DMS114 treated with DMSO at 0.1 percent for 48 hours (cell line): ENCODE measurements around the gene CYP19A1.

Experiments used
- DNase-seq: peaks from one replicate; lab custom pipeline; 2025; ENCODE audit not compliant: unreplicated experiment; lab: John Stamatoyannopoulos, UW

CYP19A1 gene

DNA sequence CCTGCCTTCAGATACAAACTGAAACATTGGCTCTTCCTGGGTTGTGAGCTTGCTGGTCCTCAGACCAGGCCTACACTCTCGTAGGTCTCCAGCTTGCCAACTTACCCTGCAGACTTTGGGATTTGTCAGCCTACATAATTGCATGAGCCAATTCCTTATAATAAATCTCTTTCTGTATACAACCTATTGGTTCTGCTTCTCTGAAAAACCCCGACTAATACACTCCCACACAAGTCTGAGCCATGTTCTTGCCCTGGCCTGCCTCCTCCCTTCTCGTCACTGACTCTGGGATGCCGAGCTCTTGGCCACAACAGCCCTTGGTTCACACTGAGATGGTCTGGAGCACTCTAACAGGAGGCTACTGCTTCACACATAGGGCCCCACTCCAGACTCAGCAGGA is 9.5 kb downstream of the CYP19A1 start:
- no peak for DNase-seq

DNA sequence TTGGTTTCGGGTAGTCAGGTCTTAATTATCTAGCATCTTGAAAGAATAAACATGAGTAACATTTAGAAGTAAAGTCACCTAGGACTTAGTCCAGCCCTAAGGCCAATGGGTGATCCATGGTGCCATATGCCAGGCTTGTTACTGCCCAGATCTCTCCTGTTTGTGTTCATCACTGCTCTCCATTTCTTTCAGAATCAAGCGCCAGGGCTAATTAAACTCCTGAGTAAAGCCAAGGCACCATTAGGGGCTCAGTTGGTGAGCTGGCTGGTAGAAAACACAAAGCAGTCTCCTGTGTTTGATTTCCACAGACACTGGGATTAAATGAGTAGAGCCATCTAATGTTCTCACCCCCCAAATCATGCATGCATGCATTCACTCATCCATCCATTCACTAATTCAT is 11.3 kb downstream of the CYP19A1 start:
- no peak for DNase-seq

DNA sequence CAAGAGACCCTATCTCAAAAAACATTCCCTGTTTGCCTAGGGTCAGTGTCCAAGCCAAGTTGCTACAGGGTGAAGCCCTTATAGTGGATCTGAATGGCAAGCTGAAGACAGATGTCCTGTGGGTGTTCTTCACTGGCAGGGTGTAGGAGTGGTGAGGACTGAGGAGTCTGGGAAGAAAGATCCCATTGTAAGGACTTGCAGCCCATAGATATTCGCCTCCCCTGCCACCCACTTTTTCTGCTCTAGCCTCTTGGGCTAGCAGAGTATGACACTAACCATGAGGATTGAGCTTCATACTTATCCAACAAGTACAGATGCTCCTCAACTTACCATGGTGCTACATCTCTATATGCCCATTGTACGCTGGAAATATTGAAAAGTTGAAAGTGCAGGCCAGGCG is 13.2 kb downstream of the CYP19A1 start:
- no peak for DNase-seq

DNA sequence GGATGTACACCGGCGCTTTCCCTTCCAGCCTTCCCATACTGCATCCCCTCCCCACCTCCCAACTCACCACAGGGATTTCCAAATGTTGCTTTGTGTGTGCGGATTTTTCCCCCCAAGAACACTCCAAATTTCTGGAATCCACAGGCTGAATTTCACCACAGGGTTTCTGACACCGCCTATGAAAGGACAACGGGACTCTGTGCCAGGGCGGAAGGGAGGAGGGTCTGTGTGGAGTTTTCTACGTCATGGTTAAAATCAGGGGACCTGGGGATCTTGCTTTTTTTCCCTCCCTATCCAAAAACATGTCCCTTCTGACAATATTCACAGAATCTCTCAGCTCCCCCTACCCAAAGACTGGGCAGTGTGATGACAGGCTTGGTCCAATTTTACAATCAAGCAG is 14.6 kb downstream of the CYP19A1 start:
- no peak for DNase-seq

DNA sequence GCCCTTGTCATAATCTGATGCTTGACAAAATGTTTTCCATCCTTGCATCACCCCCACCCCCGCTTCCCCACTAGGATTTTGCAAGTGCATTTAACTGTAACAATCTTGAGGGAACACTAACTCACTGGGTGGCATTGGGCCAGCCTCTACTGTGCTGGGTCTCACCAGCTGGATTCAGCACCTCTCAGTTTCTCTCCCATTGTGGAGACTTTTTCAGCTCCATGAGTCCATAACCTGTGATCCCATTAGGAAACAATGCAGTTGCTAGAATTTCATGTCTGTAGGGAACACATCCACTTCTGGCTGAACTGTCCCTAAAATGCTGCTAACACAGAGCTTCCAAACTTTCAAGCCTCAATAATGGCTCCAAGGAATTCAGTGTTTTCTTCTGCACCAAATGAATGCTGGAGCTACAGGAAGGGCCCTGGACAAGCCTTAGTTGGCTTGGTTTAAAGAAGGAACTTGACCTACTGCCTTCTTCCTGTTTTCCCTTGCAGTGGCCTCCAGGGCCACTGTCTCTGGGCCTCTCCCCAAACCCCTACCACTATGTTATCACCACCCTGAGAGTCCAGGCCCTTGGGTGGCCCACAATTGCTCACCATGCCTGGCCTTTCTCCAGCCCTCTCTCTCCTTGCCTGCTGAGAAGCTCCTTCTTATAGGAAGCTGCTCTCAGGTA is 15.6 kb downstream of the CYP19A1 start:
- DNase-seq, result no peak

DNA sequence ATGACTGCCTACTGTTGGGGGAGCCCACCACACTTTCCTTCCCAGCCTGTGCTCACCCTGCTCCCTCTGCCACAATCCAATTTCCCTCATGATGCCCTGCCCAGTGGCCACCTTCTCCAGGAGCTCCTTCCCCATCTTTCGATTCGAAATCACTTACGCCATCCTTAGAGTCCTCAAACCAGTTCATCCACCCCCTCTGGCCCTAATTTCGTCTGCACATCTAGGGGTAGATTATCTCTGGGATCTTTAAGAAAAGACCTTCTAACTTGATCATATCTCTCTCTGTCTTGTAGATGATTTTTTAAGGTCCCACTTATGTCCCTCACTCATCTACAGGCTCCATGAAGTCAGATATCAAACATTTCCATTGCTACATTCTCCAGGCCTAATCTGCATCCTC is 17.1 kb downstream of the CYP19A1 start:
- DNase-seq, result no peak

DNA sequence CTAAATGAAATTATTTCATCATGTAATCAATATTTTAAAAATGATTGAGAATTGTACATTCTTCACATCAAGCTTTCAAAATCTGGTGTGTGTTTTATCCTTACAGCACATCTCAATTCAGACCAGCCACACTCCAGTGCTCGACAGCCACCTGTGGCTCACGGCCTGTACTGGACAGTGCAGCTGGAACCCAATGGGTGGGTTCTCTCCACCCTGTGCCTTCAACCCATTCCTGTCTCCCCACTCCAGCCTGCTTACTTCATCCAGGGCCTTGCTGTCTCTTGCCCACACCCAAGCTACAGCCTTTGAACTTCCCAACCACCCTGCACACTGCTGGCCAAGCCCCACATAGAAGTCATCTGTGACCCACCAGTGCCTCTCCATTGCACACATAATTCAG is 17.6 kb downstream of the CYP19A1 start:
- DNase-seq, result no peak

DNA sequence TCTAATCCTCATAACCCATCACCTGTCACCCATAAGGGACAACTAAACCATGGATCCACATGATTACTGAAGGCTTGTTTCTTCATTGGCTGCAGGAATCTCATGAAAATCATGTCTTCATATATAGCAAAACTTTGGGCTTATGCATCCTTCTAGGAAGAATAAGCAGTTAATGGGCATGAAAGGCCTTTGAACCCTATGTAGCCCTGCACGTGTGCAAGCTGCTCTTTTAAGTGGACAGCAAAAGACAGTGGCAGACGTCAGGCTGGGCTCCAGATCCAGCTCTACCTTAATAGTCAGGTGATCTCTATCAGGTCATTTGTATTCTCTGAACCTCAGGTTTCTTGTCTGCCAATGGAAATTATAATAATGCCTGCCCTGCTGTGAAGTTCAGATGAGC is 18.9 kb downstream of the CYP19A1 start:
- DNase-seq, result no peak

DNA sequence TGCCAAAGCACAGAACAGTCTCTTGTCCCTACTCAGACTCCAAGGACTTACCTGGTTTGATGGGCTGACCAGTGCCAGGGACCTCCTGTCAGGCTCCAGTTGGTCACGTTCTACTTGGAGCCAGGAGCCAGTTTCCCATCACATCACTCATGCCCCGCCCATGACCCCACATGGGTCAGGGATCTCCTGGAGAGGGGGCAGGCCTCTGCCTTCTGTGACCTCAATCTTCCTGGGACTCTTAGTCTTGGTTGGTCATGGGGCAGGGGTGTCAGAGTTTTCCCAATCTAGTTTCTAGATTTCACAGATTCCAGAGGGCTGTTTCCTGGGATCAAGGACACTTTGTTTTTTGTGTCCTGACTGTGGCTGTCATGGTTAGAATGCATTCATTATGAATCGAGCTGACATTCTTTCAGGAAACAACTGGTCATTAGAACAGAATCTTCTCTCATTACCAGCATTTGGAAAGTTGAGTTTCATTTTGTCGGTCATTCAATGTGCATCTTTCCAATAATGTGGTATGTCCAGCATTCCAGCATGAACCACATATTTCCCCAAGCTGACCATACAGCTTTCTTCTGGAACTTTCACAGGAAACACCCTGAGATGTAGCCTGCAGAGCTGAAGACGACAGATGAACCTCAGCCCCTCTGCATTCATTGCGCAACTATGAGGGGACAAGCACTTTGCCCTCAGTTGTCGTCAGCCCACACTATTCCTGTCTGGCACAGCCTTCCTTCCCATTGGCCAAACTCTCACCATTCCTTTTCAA is 19.8 kb downstream of the CYP19A1 start:
- no peak for DNase-seq

DNA sequence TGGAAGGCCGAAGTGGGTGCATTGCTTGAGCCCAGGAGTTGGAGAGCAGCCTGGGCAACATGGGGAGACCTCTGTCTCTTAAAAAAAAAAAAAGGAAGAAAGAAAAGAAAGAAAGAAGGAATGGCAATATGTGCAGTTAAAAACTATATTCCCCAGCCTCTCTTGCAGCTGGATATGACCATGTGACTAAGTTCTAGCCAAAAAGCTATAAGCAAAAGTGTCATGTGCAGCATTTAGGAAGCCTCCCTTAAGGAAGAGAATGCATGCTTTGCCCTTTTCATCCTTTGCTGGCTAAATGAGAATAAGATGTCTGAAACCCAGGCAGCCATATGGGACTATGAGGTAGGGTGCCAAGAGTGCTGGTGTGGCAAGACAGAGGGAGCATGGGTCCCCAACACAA is 21.8 kb downstream of the CYP19A1 start:
- no peak for DNase-seq

DNA sequence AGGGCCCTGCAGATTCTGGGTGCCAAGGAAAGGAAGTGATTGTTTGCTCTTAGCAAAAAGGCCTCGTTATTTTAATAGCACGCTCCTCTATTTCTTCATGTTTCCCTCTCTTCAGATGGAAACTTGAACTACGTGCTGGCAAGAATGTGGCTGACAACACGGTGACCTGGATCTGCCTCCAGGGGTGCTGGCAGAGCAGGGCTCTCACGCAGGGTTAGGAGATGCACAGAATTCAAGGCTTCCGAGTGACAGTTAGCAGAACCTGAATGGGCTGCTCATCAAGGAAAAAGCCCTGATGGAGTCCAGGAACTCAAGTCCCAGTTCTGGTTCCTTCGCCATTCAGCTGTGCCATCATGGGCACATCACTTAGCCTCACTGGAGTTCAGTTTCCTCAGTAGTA is 22.7 kb downstream of the CYP19A1 start:
- DNase-seq, result no peak

DNA sequence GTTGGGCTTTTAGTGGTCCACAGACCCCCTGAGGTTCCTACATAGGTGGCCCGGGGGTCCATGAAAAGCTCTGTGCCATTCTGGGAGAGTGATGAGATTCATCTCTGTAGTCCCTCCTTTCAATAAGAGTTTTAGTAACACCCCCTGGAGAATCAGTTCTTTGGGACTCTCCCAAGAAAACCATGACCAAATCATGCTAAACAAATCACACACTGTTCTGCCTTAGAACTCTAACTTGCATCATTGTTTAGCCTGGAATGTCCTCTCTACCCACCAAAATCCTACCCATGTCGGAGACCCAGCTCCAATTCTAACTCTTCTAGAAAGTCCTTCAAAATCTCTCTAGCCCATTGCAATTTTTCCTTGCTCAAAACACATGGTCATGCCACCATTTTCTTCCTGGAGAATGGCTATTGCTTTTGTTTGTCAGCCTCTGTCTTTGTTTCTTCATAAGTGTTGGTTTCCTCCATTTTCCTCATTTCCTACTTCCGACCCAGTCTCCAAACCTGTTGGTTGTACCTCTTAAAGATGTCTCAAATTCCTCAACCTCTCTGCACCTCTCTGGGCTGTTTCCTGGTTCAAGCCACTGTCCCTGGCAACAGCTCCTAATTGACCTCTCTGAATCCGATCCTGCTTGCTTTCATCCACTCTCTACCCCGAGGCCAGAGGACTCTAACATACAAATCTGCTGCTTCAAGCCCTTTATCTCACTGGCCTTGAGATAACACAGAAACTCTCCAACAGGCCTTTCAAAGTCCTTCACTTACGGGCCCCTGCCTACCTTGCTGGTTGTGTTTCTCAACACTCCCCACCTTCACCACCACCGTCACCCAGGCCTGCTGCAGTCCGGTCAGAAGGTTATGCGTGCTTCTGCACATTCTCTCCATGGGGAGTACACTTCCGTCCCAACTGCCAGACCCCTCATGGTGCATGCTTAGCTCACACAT is 23.7 kb downstream of the CYP19A1 start:
- no peak for DNase-seq

DNA sequence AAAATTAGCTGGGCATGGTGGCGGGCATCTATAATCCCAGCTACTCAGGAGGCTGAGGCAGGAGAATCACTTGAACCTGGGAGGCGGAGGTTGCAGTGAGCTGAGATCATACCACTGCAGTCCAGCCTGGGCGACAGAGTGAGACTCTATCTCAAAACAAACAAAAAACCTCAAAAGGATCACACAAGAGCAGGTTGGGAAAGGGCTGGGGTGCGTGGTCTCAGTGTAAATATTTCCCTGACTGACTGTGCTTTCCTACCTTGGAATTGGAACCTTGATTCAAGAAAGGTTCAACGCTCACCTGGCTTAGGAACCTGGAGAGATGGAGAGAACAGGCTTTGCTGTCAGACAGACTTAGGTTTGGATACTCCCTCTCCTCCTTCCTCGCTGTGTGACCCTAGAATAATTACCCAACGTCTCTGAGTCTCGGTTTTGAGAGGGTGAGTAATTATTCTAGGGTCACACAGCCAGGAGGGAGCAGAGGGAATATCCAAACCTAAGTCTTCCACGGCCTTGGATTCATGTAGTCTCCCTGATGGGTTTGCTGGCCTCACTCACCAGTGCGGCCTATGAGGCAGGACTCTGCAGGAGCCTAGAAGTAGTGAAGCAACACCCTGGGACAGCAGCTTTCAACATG is 24.6 kb downstream of the CYP19A1 start:
- no peak for DNase-seq

DNA sequence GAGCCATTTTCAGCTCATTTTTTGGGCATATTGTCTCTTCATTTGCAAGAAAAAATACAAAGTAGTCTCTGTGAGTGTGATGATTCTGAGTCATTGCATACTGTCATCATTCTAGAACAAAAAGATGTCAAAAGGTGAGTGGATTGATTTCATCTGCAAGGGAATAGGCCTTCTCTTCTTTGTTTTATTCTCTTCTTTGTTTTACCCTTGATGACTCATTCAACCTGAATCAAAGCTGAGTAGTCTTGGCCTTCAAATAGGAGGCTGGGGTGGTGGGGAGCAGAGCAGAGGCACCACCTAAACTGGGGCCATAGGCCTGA is 25.4 kb downstream of the CYP19A1 start:
- no peak for DNase-seq

DNA sequence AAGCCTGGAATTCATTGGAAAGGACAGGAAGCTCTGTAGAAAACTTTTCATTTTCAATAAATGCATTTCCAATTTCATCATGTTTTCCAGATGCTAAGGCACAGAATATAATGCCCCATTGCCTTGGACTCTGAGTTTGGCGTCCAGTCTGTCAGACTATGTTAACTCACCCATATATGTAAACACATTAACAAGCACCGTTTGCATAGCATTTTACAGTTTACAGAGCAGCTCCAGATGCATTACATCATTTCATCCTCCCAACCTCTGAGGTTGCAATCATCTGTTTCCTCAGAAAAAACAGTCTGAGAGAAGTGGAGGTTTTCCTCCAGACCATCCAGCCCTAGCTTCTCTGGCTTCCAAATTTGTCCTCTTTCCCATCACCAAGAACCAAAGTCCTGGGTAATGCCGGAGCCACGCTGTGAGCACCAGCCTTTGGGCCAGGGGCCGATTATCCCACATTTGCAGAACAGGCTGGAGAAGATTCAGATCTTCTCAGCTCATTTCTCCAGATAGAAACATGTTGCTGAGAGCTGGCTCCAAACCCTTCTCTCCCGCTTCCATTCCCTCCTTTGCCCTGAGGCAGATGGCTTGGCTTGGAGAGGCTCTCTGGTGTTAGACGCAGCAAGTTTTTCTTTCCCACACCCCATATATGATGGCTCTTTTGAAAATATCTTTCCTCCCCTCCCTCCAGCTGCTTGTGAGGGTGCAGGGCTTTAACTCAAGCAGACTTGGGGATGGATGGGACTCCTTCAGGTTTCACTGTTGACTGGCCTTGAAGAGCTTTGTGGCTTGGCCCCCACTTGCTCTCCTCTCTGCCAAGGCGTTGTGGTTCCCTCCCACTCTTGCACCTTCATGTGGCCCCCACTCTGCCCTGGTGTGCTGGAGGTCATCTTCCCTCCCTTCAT is 26.0 kb downstream of the CYP19A1 start:
- no peak for DNase-seq

DNA sequence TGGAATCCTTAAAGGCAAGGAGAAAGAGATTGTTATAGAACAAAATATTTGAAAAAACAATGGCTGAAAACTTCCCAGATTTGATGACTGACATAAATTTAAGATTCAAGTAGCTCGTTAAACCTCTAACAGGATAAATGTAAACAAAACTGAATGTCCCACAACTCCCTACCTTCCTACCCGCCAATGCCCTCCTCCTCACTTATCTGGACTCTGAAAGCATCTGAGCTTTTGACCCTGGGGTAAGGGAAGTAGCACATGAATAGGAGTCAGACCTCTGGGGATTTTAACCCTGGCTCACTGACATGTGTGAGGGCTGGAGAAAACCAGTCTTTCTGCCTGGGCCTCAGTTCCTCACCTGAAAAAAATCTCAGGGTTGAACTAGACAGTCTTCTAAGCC is 26.9 kb downstream of the CYP19A1 start:
- no peak for DNase-seq

DNA sequence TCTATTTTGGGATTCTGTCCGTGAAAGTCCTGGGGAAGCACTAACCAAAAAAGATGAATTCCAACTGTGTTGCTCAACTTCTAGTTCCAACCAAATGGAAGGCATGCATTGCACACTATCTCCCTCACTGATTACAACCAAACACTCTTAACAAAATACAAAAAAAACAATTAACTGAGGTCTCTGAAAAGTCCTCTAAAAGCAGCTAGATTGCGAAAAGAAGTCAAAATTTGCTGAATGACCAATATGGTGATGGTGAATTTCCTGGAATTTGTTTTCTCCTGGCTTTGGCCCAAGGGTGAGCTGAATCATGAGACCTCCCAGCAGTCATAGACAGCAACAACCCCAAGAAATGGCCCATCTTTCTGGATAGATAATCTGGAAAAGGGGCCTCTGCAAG is 28.3 kb downstream of the CYP19A1 start:
- DNase-seq, result no peak

DNA sequence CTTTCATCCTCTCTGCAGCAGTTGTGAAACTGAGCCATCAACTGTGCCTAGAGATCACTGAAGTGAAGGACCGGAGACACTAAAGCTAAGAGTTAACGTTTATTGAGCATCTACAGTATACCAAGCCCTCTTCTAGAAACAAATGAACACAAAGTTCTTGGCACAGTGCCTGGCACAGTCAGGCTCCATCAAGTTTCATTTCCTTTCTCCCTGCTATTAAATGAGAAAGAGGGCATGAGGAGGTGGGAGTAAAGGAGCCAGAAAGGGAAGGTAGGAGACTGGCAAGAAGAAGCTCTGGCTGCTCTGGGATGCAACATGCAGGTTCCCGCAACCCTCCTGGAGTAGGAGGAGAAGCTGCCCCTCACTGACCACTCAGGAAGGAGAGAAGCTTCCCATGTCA is 30.6 kb downstream of the CYP19A1 start:
- DNase-seq, result no peak

DNA sequence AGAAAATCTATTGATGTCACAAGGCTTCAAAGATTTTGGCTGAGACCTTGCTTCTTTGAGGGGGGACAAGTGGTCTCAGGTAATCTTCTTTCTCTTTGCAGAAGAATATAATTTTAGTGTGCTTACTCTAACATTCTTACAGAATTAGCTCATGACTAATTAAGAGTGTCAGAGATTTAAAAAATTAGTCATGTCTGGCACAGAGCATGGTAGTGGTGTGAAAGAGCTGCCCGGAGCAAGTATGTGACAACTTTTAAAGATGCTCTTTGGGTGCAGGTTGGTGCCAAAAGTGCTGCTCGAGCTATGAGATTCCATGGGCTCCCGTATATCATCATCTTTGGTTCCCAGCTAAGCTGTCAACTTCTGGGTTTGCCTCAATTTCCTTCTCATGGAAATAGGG is 31.1 kb downstream of the CYP19A1 start:
- no peak for DNase-seq

DNA sequence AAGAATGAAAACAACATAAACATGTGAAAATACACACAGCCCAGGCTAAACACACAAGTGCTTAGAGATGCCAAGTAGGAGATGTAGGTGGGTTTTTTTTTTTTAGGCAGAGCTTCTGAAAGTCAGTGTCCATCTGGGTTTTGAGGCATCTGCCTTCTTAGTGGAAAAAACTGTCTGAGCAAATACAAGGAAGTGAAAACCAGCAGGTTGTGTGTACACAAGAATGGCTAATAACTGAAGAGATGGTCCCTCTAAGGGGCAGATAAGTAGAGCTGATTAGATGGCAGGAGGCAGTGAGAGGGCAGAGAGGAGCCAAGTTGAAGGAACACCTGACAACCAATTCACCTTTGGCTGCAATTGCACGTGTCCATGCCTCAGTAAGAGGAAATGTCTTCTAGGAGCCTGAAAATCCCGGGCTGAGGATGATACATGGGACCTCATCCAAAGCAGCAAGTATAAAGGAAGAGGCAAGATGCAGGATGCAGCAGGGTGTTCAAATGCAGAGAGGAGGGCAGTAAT is 34.9 kb downstream of the CYP19A1 start:
- no peak for DNase-seq
